GM12891 (cell line): ENCODE results near the gene MOV10L1.

Experiments used
- POLR2A ChIP-seq: IDR thresholded peaks from 2 replicates; pipeline ENCODE4 v1.6.1; 2011; ENCODE audit warnings: low read depth, low read length, control low read depth
- POLR2AphosphoS5 ChIP-seq: IDR thresholded peaks from 2 replicates; pipeline ENCODE4 v1.6.1; 2011; ENCODE audit warnings: low read depth, low read length, control low read depth
- POU2F2 ChIP-seq: IDR thresholded peaks from 2 replicates; pipeline ENCODE4 v1.6.1; 2011; ENCODE audit warnings: low read depth, mild to moderate bottlenecking, control low read depth, low read length, moderate library complexity
- SPI1 ChIP-seq: IDR thresholded peaks from 2 replicates; pipeline ENCODE4 v1.6.1; 2011; ENCODE audit warnings: low read depth, low read length, control low read depth
- TAF1 ChIP-seq: IDR thresholded peaks from 2 replicates; pipeline ENCODE4 v1.6.1; 2011; ENCODE audit warnings: low read depth, low read length, control low read depth

- no peak for TF ChIP-seq POLR2A
- no peak for TF ChIP-seq TAF1
- TF ChIP-seq POU2F2, result no peak
- no peak for TF ChIP-seq POLR2AphosphoS5
- TF ChIP-seq SPI1, result no peak
Observed at GRCh38 chr22:50197856-50198623, 108.2 kb downstream of the MOV10L1 start.
